ENCODE data around the gene RAPGEF1.

- TF ChIP-seq CTCF (IDR thresholded peaks at IDR 0.05): peak; percentile 76
- TF ChIP-seq EZH2 (IDR thresholded peaks at IDR 0.05): no peak
Observed at GRCh38 chr9:131739959-131740648, at the start of gene RAPGEF1.
